GM23338 (cell line): ENCODE data around the gene GPC5. TPM values are rescaled to one million over a fixed set of nuclear protein-coding genes. Genes with fewer than 3 reads are reported as not detected.

Source experiments
- ATAC-seq: fragments of 200-7000 bp; cut with Tn5 transposase; 3 replicates; pipeline ENCODE4 v1.9.1; 2020
- DNase-seq: peaks from one replicate; pipeline ENCODE4 v3.0.0-alpha.2; 2015; ENCODE audit warnings: low spot score
- H2AFZ ChIP-seq: fragments of 200-600 bp; sonication (generic); 2 replicates; pipeline ENCODE4 v1.8.0; 2016; ENCODE audit warnings: antibody characterized with exemption, mild to moderate bottlenecking, moderate library complexity
- H3F3A ChIP-seq: fragments of 200-600 bp; sonication (generic); replicated peaks from 2 replicates; pipeline ENCODE4 v1.8.0; 2017; ENCODE audit warnings: antibody characterized with exemption, mixed run types, low read depth
- H3K27ac ChIP-seq: fragments of 200-600 bp; sonication (generic); 2 replicates; pipeline ENCODE4 v1.6.1; 2016; ENCODE audit warnings: low read depth
- H3K27me3 ChIP-seq: fragments of 200-600 bp; sonication (generic); 2 replicates; pipeline ENCODE4 v1.8.0; 2016; ENCODE audit warnings: mild to moderate bottlenecking, mixed run types, moderate library complexity; ENCODE audit not compliant: insufficient read depth
- H3K36me3 ChIP-seq: fragments of 200-600 bp; sonication (generic); 2 replicates; pipeline ENCODE4 v1.8.0; 2016; ENCODE audit warnings: mild to moderate bottlenecking; ENCODE audit not compliant: insufficient read depth
- H3K4me1 ChIP-seq: fragments of 200-600 bp; sonication (generic); 2 replicates; pipeline ENCODE4 v1.8.0; 2016; ENCODE audit warnings: mild to moderate bottlenecking, moderate library complexity; ENCODE audit not compliant: insufficient read depth
- H3K4me2 ChIP-seq: fragments of 200-600 bp; sonication (generic); 2 replicates; pipeline ENCODE4 v1.7.1; 2017; ENCODE audit warnings: mixed run types
- H3K4me3 ChIP-seq: fragments of 200-600 bp; sonication (generic); 2 replicates; pipeline ENCODE4 v1.6.1; 2016; ENCODE audit warnings: mixed run types
- H3K79me2 ChIP-seq: fragments of 200-600 bp; sonication (generic); replicated peaks from 2 replicates; pipeline ENCODE4 v1.8.0; 2017; ENCODE audit warnings: mild to moderate bottlenecking; ENCODE audit not compliant: insufficient read depth
- H3K9me2 ChIP-seq: fragments of 200-600 bp; sonication (generic); 2 replicates; pipeline ENCODE4 v1.8.0; 2017; ENCODE audit not compliant: insufficient read depth
- H4K20me1 ChIP-seq: fragments of 200-600 bp; sonication (generic); replicated peaks from 2 replicates; pipeline ENCODE4 v1.8.0; 2017; ENCODE audit warnings: mild to moderate bottlenecking; ENCODE audit not compliant: insufficient read depth
- H3K27ac Mint-ChIP-seq: 2 replicates; pipeline ENCODE4 v1.8.0; 2020; ENCODE audit warnings: inconsistent platforms, mild to moderate bottlenecking, moderate library complexity, mixed read lengths
- H3K27me3 Mint-ChIP-seq: 3 replicates; pipeline ENCODE4 v1.8.0; 2022; ENCODE audit warnings: low read depth, mild to moderate bottlenecking, moderate library complexity, mixed read lengths, inconsistent platforms; ENCODE audit not compliant: insufficient read depth, poor library complexity
- H3K36me3 Mint-ChIP-seq: 3 replicates; pipeline ENCODE4 v1.8.0; 2021; ENCODE audit warnings: low read depth, mild to moderate bottlenecking, inconsistent platforms, moderate library complexity, mixed read lengths
- H3K4me1 Mint-ChIP-seq: 3 replicates; pipeline ENCODE4 v1.8.0; 2020; ENCODE audit warnings: mild to moderate bottlenecking, inconsistent platforms, mixed read lengths
- H3K4me3 Mint-ChIP-seq: 3 replicates; pipeline ENCODE4 v1.8.0; 2021; ENCODE audit warnings: moderate library complexity, mild to moderate bottlenecking, inconsistent platforms, mixed read lengths
- H3K9me3 Mint-ChIP-seq: 3 replicates; pipeline ENCODE4 v1.8.0; 2020; ENCODE audit warnings: moderate library complexity, mild to moderate bottlenecking, inconsistent platforms, mixed read lengths
- CREB1 ChIP-seq: fragments of 250-450 bp; sonication (Bioruptor Pico); IDR thresholded peaks from 2 replicates; pipeline ENCODE4 v1.5.0; 2020; ENCODE audit warnings: low read depth, mild to moderate bottlenecking, moderate library complexity
- ETS1 ChIP-seq: IDR thresholded peaks from 2 replicates; pipeline ENCODE4 v1.6.1; 2016; ENCODE audit warnings: antibody characterized with exemption
- EZH2 ChIP-seq: fragments of 200-600 bp; sonication (generic); IDR thresholded peaks from one replicate; pipeline ENCODE4 v1.8.0; 2017; ENCODE audit warnings: antibody characterized with exemption, mild to moderate bottlenecking, low read depth; ENCODE audit not compliant: unreplicated experiment
- EZH2phosphoT487 ChIP-seq: fragments of 200-600 bp; sonication (generic); IDR thresholded peaks from one replicate; pipeline ENCODE4 v1.8.1; 2018; ENCODE audit warnings: antibody characterized with exemption; ENCODE audit not compliant: unreplicated experiment
- JUNB ChIP-seq: IDR thresholded peaks from one replicate; pipeline ENCODE4 v1.6.1; 2016; ENCODE audit warnings: antibody characterized with exemption; ENCODE audit not compliant: unreplicated experiment
- NANOG ChIP-seq: IDR thresholded peaks from 2 replicates; pipeline ENCODE4 v1.6.1; 2016; ENCODE audit warnings: antibody characterized with exemption, borderline replicate concordance
- POLR2AphosphoS5 ChIP-seq: IDR thresholded peaks from 2 replicates; pipeline ENCODE4 v1.6.1; 2016; ENCODE audit warnings: antibody characterized with exemption, low read depth
- STAT1 ChIP-seq: IDR thresholded peaks from one replicate; pipeline ENCODE4 v1.6.1; 2016; ENCODE audit warnings: antibody characterized with exemption; ENCODE audit not compliant: unreplicated experiment
- ZNF114 ChIP-seq: fragments of 250-450 bp; sonication (Bioruptor Pico); IDR thresholded peaks from 2 replicates; pipeline ENCODE4 v1.5.0; 2020; ENCODE audit warnings: mild to moderate bottlenecking, moderate library complexity
- ZNF462 ChIP-seq: fragments of 250-450 bp; sonication (Bioruptor Pico); IDR thresholded peaks from 2 replicates; pipeline ENCODE4 v1.5.0; 2020; ENCODE audit warnings: mild to moderate bottlenecking, moderate library complexity
- polyA plus RNA-seq: library from polyadenylated mRNA; unstranded; fragments of >200 nt; fragmentation: Nextera tagmentation; extraction: Ambion mirVana; gene quantifications from 2 replicates; pipeline ENCODE4 v1.2.1, GENCODE V29; 2016
- total RNA-seq: library from RNA; depleted of rRNA; stranded (reverse); fragments of >200 nt; shearing (Covaris generic); gene quantifications from 2 replicates; pipeline ENCODE4 v1.2.3, GENCODE V29; 2014
- TF ChIP-seq, protein P1 (sequence below): IDR thresholded peaks from one replicate; pipeline ENCODE4 v1.6.1; 2018; ENCODE audit warnings: antibody characterized with exemption; ENCODE audit not compliant: unreplicated experiment
- TF ChIP-seq, protein P2 (sequence below), 2 experiments: fragments of 200-600 bp in 1 of 2; sonication (generic) in 1 of 2; conservative IDR thresholded peaks; 2 replicates each; pipeline versions ENCODE4 v1.5.1 to v1.6.1; 2016 to 2017; ENCODE audit warnings: antibody characterized with exemption in 2 of 2, low read depth in 2 of 2, mild to moderate bottlenecking in 2 of 2, moderate library complexity in 1 of 2

The GPC5 gene
- total and polyA plus RNA-seq, 2 experiments from 2014 or later: 0.95 to 1.1 TPM

DNA sequence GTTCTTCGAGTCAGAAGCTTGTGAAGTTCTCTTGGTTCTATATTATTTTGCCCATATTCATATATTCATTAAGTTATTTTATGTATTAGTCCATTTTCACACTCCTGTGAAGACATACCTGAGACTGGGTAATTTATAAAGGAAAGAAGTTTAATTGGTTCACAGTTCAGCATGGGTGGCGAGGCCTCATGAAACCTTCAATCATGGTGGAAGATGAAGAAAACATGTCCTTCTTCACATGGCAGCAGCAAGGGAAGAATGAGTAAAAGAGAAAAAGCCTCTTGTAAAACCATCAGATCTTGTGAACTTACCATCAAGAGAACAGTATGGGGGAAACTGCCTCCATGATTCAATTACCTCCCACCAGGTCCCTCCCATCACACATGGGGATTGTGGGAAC lies 182.3 kb downstream of the GPC5 start (continued):
- TF ChIP-seq ETS1 (no peak), EZH2phosphoT487 (no peak)

DNA sequence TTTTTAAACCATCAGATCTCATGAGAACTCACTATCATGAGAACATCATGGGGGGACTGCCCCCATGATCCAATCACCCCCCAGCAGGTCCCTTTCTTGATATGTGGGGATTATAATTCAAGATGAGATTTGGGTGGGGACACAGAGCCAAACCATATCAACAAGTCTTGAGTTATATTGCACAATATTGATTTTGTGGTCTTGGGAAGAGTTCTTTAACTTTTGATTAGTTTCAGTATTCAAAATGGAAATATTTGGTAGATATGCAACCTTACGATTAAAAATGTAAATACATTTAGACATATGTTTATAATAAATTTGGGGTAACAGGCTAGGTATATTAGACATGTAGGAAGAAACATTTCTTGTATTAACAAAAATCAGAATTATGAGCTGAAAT lies 188.2 kb downstream of the GPC5 start:
- Histone ChIP-seq H3K4me3 (no peak overlapping the region), H3K79me2 (no peaks in the 10 kb centered on the region), H3K36me3 (no peaks in the 10 kb centered on the region), H3K9me2 (no peaks in the 10 kb centered on the region), H2AFZ (no peak overlapping the region), H3K4me2 (no peak overlapping the region), H3K27ac (no peak overlapping the region), H3K27me3 (no peaks in the 10 kb centered on the region), H3F3A (no peaks in the 10 kb centered on the region), H4K20me1 (no peaks in the 10 kb centered on the region), H3K4me1 (no peaks in the 10 kb centered on the region)
- Mint-ChIP-seq H3K27me3 (no peaks in the 10 kb centered on the region), H3K4me1 (no peaks in the 10 kb centered on the region), H3K4me3 (no peak overlapping the region), H3K27ac (no peak overlapping the region), H3K36me3 (no peaks in the 10 kb centered on the region), H3K9me3 (no peaks in the 10 kb centered on the region; the same call in 2 of the 3 replicates)
- no peak for DNase-seq
- ATAC-seq: no peak
- TF ChIP-seq ETS1 (no peak), EZH2 (no peak), ZNF462 (CRISPR knock-in tag) (no peak), CREB1 (no peak), JUNB (no peak), ZNF114 (CRISPR knock-in tag) (no peak), EZH2phosphoT487 (no peak), STAT1 (no peak), NANOG (no peak), POLR2AphosphoS5 (no peak)
- TF ChIP-seq, protein P1, sequence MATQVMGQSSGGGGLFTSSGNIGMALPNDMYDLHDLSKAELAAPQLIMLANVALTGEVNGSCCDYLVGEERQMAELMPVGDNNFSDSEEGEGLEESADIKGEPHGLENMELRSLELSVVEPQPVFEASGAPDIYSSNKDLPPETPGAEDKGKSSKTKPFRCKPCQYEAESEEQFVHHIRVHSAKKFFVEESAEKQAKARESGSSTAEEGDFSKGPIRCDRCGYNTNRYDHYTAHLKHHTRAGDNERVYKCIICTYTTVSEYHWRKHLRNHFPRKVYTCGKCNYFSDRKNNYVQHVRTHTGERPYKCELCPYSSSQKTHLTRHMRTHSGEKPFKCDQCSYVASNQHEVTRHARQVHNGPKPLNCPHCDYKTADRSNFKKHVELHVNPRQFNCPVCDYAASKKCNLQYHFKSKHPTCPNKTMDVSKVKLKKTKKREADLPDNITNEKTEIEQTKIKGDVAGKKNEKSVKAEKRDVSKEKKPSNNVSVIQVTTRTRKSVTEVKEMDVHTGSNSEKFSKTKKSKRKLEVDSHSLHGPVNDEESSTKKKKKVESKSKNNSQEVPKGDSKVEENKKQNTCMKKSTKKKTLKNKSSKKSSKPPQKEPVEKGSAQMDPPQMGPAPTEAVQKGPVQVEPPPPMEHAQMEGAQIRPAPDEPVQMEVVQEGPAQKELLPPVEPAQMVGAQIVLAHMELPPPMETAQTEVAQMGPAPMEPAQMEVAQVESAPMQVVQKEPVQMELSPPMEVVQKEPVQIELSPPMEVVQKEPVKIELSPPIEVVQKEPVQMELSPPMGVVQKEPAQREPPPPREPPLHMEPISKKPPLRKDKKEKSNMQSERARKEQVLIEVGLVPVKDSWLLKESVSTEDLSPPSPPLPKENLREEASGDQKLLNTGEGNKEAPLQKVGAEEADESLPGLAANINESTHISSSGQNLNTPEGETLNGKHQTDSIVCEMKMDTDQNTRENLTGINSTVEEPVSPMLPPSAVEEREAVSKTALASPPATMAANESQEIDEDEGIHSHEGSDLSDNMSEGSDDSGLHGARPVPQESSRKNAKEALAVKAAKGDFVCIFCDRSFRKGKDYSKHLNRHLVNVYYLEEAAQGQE: no peak
- TF ChIP-seq, protein P2, sequence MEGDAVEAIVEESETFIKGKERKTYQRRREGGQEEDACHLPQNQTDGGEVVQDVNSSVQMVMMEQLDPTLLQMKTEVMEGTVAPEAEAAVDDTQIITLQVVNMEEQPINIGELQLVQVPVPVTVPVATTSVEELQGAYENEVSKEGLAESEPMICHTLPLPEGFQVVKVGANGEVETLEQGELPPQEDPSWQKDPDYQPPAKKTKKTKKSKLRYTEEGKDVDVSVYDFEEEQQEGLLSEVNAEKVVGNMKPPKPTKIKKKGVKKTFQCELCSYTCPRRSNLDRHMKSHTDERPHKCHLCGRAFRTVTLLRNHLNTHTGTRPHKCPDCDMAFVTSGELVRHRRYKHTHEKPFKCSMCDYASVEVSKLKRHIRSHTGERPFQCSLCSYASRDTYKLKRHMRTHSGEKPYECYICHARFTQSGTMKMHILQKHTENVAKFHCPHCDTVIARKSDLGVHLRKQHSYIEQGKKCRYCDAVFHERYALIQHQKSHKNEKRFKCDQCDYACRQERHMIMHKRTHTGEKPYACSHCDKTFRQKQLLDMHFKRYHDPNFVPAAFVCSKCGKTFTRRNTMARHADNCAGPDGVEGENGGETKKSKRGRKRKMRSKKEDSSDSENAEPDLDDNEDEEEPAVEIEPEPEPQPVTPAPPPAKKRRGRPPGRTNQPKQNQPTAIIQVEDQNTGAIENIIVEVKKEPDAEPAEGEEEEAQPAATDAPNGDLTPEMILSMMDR (conservative IDR thresholded peaks at IDR 0.05; ENCODE audit: low read depth in 2 of 2): no peak
